Activated CD4-positive, alpha-beta T cell treated with anti-CD3 and anti-CD28 coated beads for 24 hours (primary cell): ENCODE measurements around the gene UST.

Source experiments
- DNase-seq, 2 donors: peaks; one replicate each; pipeline ENCODE4 v3.0.0-alpha.2; 2020; ENCODE audit warnings: low read depth in 2 of 2

The UST gene

DNA sequence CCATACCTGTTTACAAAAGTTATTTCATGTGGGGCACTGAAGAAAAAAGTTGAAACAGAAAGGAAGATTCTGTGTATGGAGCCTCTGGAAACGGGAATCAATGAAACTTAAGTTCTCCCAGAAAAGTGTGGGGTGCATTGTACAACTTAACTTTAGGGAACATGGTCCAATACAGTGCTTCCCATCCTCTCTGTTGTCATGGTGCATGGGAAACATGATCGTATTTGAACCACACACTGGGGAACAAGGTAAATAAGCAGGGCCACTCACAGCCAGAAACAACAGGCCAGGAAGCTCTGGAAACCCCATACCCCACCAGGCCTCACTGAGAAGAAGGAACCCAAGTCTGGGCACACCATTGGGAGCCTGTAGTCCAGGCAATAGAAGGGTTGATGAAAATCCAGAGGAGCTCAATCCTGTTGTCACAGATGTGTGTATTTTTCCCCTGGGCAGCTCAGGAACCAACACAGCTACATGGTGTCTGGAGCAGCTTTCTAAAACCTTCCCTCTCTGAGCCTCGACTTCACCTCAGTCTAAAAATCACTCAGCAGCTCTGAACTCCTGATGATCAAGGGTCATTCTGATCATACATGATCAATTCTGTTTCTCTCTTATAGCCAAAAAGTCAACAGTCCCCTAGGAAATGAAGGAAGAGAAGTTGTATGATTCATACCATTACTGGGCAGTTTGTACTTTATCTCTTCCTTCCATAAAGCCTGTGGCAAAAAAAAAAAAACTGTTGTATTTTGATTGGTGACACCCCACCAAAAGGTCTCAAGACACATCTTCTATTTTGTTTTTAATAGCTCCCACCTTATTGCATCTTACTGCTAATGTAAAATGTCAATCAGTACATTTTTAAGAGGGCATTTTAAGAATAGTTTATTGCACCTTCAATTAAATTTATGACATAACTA, 372.2 kb downstream of the UST start:
- DNase-seq, result no peak

DNA sequence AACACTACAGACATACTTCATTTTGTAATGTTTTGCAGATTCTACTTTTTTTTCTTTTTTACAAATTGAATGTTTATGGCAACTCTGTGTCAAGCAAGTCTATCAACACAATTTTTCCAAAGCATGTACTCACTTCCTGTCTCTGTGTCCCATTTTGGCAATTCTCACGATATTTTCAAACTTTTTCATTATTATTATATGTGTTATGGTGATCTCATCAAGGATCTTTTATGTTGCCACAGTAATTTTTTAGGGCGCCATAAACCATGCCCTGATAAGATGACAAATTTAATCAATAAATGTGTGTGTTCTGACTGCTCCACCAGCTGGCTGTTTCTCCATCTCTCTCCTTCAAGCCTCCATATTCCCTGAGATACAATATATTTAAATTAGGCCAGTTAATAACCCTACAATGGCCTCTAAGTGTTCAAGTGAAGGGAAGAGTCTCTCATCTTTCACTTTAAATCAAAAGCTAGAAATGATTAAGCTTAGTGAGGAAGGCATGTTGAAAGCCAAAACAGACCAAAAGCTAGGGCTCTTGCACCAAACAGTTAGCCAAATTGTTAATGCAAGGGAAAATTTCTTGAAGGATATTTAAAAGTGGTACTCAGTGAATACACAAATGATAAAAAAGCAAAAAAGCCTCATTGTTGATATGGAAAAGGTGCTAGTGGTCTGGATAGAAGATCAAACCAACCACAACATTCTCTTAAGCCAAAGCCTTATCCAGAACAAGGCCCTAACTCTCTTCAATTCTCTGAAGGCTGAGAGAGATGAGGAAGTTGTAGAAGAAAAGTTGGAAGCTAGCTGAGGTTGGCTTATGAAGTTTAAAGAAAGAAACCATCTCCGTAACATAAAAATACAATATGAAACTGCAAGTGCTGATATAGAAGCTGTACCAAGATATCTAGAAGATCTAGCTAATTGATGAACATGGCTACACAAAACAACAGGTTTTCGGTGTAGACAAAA, 376.3 kb downstream of the UST start:
- DNase-seq, result no peak

DNA sequence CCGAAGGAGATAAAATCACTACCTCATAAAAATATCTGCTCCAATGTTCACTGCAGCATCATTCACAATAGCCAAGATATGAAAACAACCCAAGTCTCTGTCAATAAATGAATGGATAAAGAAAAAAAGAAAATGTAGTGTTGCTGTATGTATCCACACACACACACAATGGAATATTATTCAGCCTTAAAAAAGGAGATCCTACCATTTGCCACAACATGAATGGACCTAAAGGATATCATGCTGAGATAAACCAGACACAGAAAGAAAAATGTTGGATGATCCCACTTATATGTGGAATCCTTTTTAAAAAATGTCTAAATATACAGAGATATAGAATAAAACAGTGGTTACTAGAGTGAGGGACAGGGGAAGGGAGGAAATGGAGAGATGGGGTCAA, 378.5 kb downstream of the UST start:
- no peak for DNase-seq
